ENCODE measurements around the gene ADGRG3. TPM values are rescaled to one million over a fixed set of nuclear protein-coding genes. Genes with fewer than 3 reads are reported as not detected.
"Not testable (repeated sequence)": the region's sequence is repeated elsewhere in the genome, so short reads cannot be mapped to it uniquely, and the experiment has no call there.

ADGRG3 gene
- total RNA-seq, 4 donors from 2014 or later: 0.71 TPM; not detected in 3

DNA sequence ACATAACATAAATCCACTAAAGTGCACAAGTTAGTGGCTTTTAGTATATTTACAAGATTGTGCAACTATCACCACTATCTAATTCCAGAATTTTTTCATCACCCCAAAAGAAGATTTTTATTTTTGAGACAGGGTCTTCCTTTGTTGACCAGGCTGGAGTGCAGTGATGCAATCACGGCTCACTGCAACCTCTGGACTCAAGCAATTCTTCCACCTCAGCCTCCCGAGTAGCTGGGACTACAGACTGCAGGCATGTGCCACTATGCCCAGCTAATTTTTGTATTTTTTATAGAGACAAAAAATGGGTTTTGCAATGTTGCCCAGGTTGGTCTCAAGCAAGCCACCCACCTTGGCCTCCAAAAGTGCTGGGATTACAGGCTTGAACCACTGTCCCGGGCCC is 41.6 kb downstream of the ADGRG3 start:
- Histone ChIP-seq H3K4me3 (no peak overlapping the region), H3K27ac (no peak overlapping the region), H3K4me1 (no peaks in the 10 kb centered on the region), H3K27me3 (no peaks in the 10 kb centered on the region), H3K9me3 (no peaks in the 10 kb centered on the region), H3K36me3 (no peaks in the 10 kb centered on the region)
- DNase-seq: no peak
- in situ Hi-C loops (cut with MboI; ENCODE audit: low sequenced_read_pairs in 4 of 4) (no loop called here), intact Hi-C loops (cut with DNase I; ENCODE audit: low total_unique reads) (no loop called here)
- ATAC-seq: no peak
- no peak for TF ChIP-seq POLR2A (IDR thresholded peaks at IDR 0.05)
- TF ChIP-seq, protein P1, sequence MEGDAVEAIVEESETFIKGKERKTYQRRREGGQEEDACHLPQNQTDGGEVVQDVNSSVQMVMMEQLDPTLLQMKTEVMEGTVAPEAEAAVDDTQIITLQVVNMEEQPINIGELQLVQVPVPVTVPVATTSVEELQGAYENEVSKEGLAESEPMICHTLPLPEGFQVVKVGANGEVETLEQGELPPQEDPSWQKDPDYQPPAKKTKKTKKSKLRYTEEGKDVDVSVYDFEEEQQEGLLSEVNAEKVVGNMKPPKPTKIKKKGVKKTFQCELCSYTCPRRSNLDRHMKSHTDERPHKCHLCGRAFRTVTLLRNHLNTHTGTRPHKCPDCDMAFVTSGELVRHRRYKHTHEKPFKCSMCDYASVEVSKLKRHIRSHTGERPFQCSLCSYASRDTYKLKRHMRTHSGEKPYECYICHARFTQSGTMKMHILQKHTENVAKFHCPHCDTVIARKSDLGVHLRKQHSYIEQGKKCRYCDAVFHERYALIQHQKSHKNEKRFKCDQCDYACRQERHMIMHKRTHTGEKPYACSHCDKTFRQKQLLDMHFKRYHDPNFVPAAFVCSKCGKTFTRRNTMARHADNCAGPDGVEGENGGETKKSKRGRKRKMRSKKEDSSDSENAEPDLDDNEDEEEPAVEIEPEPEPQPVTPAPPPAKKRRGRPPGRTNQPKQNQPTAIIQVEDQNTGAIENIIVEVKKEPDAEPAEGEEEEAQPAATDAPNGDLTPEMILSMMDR (IDR thresholded peaks at IDR 0.05 in 4 of 5, conservative IDR thresholded peaks at IDR 0.05 in 1 of 5): no peak

DNA sequence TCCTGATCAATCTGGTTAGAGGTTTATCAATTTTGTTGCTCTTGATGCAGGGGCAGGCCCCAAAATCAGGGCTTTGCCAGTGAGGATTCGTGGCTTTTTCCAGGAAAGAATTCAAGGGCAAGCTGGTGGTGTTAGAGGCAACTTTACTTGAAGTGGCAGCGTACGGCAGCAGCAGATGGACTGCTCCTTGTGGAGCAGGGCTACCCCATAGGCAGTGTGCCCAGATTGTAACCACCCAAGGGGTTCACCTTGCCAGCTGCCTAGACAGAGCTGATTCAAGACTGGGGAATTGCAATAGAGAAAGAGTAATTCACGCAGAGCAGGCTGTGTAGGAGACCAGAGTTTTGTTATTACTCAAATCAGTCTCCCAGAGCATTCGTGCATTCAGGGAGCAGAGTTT is 43.2 kb downstream of the ADGRG3 start:
- H3K27ac ChIP-seq: no peak overlapping the region
- ATAC-seq (no peak), DNase-seq (no peak)
- intact Hi-C loops (cut with DNase I; ENCODE audit: low total_unique reads) (no loop called here), in situ Hi-C loops (cut with MboI; ENCODE audit: low sequenced_read_pairs in 4 of 4) (no loop called here)
- TF ChIP-seq, protein P1 (IDR thresholded peaks at IDR 0.05 in 4 of 5, conservative IDR thresholded peaks at IDR 0.05 in 1 of 5): no peak
- TF ChIP-seq POLR2A (IDR thresholded peaks at IDR 0.05): no peak
- no peaks in the 10 kb centered on the region for H3K36me3 ChIP-seq
- no peaks in the 10 kb centered on the region for H3K9me3 ChIP-seq
- H3K27me3 ChIP-seq: no peaks in the 10 kb centered on the region
- H3K4me1 ChIP-seq: no peaks in the 10 kb centered on the region
- H3K4me3 ChIP-seq: no peak overlapping the region

DNA sequence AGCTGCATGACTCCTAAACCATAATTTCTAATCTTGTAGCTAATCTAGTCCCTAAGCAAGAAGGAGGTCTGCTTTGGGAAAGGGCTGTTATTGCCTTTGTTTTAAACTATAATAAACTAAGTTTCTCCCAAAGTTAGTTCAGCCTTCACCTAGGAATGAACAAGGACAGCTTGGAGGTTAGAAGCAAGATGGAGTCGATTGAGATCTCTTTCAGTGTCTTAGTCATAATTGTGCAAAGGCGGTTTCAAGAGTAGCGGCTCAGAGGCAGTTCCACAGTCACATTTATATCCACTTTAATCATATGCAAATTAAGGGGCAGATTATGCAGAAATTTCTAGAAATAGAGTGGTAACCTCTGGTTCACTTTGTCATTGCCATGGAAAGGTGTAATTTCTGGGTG is 43.9 kb downstream of the ADGRG3 start:
- Histone ChIP-seq H3K27me3 (no peaks in the 10 kb centered on the region), H3K36me3 (no peaks in the 10 kb centered on the region), H3K9me3 (no peaks in the 10 kb centered on the region), H3K4me3 (no peak overlapping the region), H3K4me1 (no peaks in the 10 kb centered on the region), H3K27ac (no peak overlapping the region)
- intact Hi-C loops (cut with DNase I; ENCODE audit: low total_unique reads): no loop called here
- in situ Hi-C loops (cut with MboI; ENCODE audit: low sequenced_read_pairs in 4 of 4): no loop called here
- DNase-seq: no peak
- no peak for ATAC-seq
- TF ChIP-seq, protein P1 (IDR thresholded peaks at IDR 0.05 in 4 of 5, conservative IDR thresholded peaks at IDR 0.05 in 1 of 5): no peak
- TF ChIP-seq POLR2A (IDR thresholded peaks at IDR 0.05): no peak

DNA sequence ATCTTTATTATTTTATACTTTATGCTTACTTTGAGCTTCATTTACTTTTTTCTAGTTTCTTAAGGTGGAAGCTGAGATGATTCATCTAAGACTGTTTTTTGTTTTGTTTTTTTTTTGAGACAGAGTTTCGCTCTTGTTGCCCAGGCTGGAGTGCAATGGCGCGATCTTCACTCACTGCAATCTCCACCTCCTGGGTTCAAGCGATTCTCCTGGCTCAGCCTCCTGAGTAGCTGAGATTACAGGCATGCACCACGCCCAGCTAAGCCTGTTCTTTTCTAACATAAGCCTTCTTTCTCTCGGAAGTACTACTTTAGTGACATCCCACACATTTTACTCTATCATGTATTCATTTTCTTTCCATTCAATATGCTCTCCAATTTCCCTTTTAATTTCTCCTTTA is 44.5 kb downstream of the ADGRG3 start:
- intact Hi-C loops (cut with DNase I; ENCODE audit: low total_unique reads); H3K27ac ChIP-seq; H3K27me3 ChIP-seq; ATAC-seq; DNase-seq; H3K36me3 ChIP-seq; in situ Hi-C loops (cut with MboI; ENCODE audit: low sequenced_read_pairs in 4 of 4); H3K4me3 ChIP-seq; H3K9me3 ChIP-seq; H3K4me1 ChIP-seq: not testable (repeated sequence)

DNA sequence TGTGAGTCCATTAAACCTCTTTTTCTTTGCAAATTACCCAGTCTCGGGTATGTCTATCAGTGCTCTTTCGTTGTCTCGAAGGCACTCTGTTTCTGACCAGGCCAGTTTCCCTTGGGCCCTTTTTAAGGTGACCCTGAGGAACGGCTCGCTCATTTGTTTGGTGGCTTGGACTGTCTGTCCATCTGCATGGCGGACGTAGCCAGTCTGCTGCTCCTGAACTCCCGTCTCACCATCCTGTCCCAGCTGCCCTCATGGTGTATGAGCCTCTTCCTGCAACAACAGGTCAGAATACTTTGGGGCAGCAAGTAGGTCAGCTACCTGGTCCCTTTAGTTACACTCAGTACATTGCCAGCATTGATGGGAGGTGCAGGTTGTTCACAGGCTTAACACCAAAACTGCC is 45.5 kb downstream of the ADGRG3 start:
- in situ Hi-C loops (cut with MboI; ENCODE audit: low sequenced_read_pairs in 4 of 4): no loop called here
- intact Hi-C loops (cut with DNase I; ENCODE audit: low total_unique reads): no loop called here
- no peak for TF ChIP-seq POLR2A (IDR thresholded peaks at IDR 0.05)
- TF ChIP-seq, protein P1 (IDR thresholded peaks at IDR 0.05 in 4 of 5, conservative IDR thresholded peaks at IDR 0.05 in 1 of 5): no peak
- no peaks in the 10 kb centered on the region for H3K4me1 ChIP-seq
- no peak overlapping the region for H3K27ac ChIP-seq
- ATAC-seq: no peak
- no peak for DNase-seq
- H3K4me3 ChIP-seq: no peak overlapping the region
- no peaks in the 10 kb centered on the region for H3K27me3 ChIP-seq
- no peaks in the 10 kb centered on the region for H3K9me3 ChIP-seq
- H3K36me3 ChIP-seq: no peaks in the 10 kb centered on the region

Data from gastrocnemius medialis (tissue), 4 donors.